GM19351 (cell line): ENCODE results near the gene ZSCAN4.
A peak's percentile ranks its signal among the peaks of the same experiment; 100 is the strongest.

Experiments used
- ATAC-seq: cut with Tn5 transposase; IDR thresholded peaks from one replicate; pipeline ENCODE4 v1.9.1; 2021; ENCODE audit warnings: mild to moderate bottlenecking, moderate library complexity; ENCODE audit not compliant: unreplicated experiment

Gene ZSCAN4, protein sequence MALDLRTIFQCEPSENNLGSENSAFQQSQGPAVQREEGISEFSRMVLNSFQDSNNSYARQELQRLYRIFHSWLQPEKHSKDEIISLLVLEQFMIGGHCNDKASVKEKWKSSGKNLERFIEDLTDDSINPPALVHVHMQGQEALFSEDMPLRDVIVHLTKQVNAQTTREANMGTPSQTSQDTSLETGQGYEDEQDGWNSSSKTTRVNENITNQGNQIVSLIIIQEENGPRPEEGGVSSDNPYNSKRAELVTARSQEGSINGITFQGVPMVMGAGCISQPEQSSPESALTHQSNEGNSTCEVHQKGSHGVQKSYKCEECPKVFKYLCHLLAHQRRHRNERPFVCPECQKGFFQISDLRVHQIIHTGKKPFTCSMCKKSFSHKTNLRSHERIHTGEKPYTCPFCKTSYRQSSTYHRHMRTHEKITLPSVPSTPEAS

DNA sequence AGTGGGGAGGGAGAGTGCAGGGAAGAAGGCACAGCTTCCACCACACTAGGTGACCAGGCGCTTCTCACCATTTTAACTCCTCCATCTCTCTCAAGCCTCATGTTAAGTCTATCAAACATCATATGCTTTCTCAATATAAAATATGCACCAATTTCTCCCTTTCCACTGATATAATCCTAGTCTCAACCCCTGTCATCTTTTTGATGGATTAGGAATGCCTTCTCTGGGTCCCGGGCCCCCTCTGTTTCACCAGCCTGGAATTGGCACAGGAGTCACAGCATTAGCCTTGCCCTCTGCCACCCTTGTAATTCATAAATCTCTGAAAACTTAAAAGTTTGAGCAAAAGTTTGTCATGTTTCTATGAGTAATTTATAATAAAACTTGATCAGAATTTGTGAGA is at the start of gene ZSCAN4:
TSS of gene ZSCAN4 (plus strand) at position 301 of the 400 bp plus-strand sequence. CDS start 7,211 bp downstream, outside the sequence.
- no peak for ATAC-seq

DNA sequence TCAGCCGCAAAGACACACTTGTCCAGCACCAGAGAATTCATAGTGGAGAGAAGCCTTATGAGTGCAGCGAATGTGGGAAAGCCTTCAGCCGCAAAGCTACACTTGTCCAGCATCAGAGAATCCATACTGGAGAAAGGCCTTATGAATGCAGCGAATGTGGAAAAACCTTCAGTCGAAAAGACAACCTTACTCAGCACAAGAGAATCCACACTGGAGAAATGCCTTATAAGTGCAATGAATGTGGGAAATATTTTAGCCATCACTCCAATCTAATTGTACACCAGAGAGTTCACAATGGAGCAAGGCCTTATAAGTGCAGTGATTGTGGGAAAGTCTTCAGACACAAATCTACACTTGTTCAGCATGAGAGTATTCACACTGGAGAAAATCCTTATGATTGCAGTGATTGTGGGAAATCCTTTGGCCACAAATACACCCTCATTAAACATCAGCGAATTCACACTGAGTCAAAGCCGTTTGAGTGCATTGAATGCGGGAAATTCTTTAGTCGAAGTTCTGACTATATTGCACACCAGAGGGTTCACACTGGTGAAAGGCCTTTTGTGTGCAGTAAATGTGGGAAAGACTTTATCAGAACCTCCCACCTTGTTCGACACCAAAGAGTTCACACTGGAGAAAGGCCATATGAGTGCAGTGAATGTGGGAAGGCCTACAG is 47.9 kb upstream of the ZSCAN4 start:
- ATAC-seq, result no peak

DNA sequence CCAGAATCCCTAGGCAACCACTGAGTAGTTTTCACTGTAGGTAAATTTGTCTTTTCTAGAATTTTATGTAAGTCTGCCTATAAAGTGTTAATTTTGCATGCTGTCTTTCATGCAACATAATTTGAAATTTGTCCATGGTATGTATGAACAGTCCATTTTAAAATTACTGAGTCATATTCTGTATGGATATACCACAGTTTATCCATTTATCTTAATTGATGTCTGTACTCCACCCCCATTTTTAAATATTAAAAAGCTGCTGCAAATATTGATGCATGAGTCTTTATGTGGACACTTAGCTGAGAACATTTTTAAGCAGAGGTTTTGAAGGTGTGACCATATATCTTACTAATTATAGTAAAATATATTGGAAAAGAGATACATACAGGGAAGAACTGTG is 45.6 kb upstream of the ZSCAN4 start:
- ATAC-seq, result no peak

DNA sequence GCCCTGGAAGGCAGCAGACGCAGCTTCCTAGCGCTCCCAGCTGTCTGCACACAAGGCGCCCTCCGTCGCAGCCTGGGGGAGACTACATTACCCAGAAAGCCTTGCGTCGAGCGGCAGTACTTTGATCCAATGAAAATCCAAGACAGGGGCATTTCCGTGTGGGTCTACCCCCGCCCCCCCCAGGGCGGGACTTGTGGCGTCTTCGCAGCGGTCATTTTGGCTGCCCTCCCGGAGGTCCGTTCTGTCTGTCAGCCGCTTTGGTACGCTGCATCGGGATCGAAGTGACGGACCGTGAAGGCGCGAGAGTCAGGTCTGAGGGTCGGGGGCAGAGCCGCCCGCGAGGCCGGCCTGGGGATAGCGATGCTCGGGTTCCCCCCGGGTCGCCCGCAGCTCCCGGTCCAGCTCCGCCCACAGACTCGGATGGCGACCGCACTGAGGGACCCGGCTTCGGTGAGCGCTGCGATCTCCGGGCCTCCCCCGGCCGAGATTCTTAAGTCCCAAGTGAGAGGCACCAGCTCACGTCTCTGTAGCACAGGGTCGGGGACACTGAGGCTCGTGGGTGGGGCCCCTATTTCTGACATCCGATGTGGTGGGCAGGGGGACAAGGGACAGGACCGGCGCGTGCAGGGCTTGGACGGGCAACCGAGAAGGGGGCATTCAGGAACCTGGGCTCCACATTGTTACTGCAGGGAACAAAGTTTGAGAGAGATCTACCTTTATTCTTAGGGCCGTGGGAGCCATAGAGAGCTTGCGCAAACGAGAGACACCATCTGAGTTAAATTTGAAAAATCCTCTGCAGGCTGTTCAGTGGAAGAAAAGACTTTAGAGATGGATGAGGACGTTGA is 35.5 kb upstream of the ZSCAN4 start, which contains the start of gene ZNF211:
TSS of gene ZNF211 (plus strand) at position 182 of the 845 bp plus-strand sequence. CDS start at position 361, 179 bp downstream.
- peak; percentile 97 for ATAC-seq

DNA sequence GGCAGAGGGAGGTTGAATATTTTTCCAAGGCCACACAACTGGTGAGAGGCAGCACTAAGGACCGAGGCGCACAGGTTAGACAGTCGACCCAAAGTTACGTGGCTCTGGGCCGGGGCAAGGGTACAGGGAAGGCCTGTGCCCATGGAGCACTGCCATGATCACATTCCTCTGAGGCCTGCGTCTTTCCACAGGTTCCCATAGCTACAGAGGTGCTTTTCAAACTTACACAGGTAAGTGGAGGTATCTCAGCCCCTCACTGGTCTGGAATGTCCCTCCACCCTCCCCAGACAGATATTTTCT is 35.0 kb upstream of the ZSCAN4 start:
- ATAC-seq, result no peak

DNA sequence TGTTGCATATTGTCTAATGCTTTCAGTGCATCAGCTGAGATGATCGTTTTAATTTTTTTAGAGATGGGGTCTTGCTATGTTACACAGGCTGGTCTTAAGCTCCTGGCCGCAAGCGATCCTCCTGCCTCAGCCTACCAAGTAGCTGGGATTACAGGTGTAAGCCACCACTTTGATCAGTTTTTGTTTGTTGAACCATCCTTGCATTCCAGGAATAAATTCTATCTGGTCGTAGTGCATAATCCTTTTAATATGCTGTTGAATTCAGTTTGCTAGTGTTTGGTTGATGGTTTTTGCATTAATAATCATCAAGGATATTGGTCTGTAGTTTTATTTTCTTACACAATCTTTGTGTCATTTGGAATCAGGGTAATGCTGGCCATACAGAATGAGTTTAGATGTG is 31.4 kb upstream of the ZSCAN4 start:
- ATAC-seq, result no peak

DNA sequence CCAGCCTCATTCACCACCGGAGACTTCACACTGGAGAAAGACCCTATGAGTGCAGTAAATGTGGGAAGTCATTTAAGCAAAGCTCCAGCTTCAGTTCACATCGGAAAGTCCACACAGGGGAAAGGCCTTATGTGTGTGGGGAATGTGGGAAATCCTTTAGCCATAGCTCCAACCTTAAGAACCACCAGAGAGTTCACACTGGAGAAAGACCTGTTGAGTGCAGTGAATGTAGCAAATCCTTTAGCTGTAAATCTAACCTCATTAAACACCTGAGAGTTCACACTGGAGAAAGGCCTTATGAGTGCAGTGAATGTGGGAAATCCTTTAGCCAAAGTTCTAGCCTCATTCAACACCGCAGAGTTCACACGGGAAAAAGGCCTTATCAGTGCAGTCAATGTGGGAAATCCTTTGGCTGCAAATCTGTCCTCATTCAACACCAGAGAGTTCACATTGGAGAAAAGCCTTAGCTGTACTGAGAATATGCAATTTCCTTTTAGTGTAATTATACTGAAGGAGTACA is 27.0 kb upstream of the ZSCAN4 start:
- ATAC-seq, result no peak

DNA sequence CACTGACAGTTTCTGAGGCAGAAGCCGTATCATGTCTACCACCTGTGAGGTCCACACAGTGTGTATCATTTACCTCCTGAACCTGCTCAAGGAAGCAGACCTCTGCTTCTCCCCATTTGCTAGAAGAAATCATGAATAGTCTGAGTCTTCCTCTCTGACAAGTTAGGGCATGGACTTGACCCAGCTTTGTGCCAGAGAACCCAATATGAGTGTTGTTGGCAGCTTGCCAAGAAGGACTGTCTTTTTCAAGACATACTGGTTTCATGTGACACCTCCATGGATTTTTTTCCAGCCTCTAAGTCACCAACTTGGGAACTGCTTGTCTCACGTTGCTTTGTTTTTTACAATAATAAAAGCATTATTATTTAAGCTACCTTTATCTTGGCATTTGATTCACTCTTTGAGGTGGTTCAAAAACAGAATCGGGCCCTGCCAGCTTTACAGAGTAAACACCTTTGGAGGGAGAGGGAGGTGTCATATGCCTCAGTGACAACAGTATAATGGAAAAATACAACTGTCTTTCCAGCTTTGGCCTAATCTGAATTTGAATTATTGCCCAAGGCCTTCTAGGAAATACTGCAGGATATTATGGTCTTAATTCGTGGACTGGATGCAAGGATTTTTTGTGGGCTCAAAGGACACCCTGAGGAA is 26.2 kb upstream of the ZSCAN4 start:
- no peak for ATAC-seq

DNA sequence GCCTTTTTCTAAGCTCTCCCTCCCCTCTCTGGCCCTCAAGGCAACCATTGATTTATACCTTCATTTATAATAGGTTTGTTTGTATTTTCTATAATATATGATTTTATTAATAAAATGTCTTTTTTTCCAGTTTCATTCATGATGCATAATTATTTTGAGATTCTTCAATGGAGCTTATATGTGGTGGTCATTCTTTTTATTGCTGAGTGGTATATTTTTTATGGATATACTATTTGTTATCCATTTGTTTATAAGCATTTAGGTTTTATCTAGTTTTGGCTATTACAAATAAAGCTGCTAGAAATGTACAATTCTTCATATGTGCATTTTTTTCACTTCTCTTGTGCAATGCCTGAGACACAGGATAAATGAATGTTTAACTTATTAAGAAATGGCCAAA is 25.0 kb upstream of the ZSCAN4 start:
- ATAC-seq, result no peak

DNA sequence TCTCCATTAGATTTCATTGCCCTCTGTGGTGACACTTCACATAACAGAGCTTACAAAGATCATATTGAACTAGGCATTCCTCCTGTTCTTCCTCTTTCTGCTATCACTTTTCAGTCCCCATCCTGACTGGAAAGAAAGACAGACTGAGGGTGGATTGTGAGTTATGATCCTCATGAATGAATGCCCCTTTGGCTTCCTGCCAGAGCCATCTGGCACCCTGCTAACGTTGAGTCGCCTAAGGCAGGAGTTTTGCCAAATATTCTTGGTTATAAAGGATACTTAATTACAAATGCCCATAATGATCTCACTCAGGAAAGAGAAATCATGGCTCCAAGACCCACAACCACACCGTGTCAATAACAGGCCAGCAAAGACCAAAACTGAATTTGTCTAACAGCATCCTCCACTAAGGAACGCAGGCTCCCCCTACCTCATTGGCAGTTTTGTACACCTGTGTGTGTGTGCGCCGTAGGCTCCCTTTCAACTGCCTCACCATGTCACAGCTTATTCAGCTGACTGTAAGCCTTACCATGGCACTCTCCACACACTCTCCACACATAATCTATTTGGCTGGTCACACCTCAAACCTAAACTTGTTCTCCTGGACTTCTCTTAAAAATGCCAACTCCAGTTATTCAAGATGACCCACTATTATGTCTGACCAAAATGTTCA is 20.3 kb upstream of the ZSCAN4 start:
- no peak for ATAC-seq

DNA sequence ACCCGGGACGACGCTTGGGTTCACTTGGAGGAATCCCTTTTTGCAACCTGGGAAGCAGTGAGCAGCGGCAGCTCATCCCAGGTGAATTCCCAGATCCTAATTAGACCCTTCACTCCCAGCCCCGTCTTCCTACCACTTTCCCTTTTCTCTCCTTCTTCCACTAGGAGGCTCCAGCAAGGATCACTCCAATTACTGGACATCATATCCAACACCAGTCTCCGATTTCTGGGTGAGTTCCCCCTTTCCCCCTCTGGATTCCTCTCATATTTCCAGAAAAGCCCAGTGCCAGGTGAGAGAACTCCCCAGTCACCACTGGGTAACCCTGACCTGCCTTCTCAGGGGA is 17.1 kb upstream of the ZSCAN4 start:
- ATAC-seq, result no peak

DNA sequence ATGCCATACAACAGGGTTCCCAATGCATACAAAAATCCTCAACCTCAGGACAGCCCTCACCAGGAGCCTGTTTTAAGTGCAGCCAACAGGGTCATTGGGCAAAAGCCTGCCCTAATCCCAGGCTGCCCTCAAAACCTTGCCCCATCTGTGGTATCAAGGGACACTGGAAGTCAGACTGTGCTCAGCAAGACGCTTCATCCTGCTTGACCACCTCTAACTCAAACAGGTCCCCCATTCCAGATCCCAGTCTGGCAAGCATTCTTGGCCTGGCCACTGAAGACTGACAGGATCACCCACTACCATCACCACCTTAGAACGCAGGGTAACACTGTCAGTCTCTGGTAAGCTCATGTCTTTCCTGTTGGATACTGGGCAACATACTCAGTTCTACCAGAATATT is 15.0 kb upstream of the ZSCAN4 start:
- no peak for ATAC-seq

DNA sequence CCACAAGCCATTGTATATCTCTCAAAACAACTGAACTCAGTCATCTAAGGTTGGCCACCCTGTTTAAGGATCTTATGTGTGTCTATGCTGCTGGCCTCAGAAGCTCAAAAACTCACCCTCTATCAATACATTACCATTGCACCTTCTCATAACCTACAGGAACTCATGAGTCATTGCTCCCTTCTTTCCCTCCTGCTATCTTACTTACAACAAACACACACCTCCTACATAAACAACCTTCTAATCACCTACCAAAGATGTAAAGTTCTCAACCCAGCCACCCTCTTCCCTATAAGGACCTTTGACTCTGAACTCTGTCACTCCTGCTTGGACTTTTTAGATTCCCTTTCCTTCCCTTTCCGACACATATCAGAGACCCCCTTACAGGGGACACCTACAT is 13.3 kb upstream of the ZSCAN4 start:
- no peak for ATAC-seq

DNA sequence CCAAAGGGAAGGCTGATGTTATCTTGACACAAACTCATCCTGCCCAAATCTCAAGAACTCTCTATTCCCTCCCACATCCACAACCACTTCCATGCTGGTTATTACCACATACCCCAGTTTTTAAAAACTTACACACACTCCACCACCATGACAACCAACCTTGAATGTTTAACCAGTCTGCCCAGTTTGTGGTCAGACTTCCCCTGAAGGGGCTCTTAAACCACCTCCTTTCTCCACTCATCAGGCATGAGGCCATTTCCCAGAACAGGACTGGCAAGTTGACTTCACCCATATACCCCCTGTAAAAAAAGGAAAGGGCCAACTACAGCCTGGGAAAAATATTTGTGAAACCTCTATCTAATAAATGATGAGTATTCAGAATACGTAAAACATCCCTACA is 12.4 kb upstream of the ZSCAN4 start:
- no peak for ATAC-seq

DNA sequence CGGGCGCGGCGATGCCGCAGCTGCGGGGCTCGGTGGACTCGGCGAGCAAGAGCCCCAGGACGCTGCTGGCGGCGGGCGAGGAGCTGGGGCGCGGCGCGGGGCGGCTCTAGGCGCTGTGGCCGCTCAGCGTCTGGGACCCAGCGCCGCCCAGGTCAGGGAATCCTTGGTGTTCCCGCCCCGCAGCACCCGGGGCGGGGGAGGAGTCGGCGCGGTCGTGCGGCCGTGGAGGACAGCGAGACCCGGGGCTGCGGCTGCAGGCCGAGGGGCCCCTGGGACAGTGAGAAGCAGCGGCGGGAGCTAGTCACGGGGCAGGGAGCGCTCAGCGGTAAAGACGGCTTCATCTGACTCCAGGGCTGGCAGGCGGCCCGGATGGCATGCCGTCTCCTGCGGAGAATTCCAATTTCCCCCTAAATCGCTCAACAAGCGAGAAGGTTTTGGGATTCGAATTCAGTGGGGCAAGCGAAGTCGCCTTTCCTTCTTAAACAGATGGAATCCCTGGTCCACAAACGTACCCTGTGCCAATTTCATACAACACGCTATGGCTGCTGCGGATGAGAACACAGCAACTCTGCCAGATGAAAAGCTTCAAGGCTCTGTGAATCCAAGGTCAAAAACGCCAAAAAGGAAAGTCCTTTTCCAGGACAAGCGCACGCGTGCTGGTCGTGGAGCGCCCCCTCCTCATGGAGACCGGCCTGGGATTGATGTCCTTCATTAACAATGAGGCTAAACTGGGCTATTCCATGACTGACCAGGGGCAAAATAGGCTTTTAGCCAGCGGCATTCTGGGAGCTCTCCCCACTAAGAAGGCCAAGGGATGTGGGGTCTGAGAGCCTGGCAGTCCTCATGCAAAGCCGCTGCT is 4.2 kb upstream of the ZSCAN4 start:
- ATAC-seq, result no peak

DNA sequence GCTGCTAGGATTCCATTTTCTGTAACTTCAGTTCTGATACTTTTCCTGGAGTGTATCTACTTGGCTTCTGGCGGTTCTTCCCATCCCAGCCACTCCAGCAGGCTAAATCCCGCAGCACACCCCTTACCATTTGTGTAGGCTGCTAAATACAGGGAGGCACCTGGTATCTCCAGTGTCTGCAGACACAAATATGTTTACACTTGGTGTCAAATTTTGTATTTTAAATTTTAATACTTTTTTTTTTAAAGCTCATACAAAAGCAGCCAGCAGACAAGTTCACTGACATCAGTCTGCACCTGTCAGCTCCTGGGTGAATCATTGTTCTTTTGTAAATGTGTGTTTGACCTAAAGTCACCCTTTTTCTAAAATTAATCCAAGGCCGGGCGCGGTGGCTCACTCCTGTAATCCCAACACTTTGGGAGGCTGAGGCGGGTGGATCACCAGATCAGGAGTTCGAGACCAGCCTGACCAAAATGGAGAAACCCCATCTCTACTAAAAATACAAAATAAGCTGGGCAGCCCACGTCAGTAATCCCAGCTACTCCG is 3.4 kb upstream of the ZSCAN4 start:
- no peak for ATAC-seq

DNA sequence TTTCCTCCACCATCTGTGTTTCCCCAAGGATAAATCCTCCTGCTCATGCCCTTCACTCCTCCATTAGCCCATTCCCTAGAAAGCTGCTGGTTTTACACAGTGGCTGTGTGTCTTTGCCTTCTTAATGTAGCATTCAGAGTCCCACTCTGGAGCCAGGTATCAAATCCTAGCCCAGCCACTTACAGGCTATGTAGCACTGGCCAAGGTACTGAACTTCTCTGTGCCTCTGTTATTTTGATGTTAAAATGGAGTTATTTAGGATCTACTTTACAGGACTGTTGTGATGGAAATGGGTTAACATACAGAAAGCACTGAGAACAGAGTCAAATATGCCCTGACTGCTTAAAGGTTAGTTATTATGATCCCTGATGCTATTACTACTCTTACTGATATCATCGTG is 1.5 kb upstream of the ZSCAN4 start:
- no peak for ATAC-seq

DNA sequence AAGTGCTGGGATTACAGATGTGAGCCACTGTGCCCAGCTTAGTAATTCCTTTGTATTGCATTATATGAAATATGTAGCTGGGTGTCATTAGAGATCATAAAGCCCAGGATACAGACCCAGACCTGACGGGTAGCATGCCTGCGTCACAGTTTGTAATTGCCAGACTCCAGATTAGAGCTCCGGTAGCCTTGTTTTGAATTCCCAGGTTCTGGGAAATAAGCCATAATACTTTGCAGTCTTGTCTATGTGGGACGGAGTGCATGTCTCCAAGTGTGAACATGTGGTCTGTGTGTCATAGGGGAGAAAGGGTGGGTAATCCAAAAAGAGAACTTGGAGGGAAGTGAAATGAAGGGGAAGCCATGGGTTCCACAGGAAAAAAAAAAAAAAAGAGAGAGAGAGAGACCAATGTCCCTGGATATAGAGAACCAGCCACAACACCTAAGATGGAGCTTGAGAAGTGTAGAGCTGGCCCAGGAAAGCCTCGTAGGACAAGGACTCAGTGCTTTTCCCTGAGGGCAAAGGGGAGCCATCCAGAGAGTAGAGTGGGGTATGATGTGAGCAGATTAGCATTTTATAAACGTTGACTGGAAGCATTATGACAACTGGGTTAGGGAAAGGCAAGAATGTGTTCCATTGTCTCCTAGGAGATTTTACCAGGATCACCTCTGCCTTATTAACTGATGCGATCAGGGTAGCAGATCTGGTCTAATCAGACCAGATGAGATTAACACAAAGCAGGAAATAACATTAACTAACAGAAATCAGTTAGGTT is 2.6 kb downstream of the ZSCAN4 start:
- no peak for ATAC-seq
